B cell (primary cell): ENCODE data around the gene CEP350. TPM values are rescaled to one million over a fixed set of nuclear protein-coding genes. Genes with fewer than 3 reads are reported as not detected.

Experiments
- ATAC-seq: fragments of 200-7000 bp; cut with Tn5 transposase; one replicate; pipeline ENCODE4 v1.10.0; 2021; ENCODE audit warnings: low read depth, mild to moderate bottlenecking, moderate number of reproducible peaks, moderate library complexity
- CTCF ChIA-PET: fragments of 350-600 bp; sonication (Branson Sonifier 250); formaldehyde crosslinking; loops from one replicate; lab custom pipeline; 2021; ENCODE audit warnings: antibody characterized with exemption, inconsistent platforms; lab: Charles Lee
- POLR2A ChIA-PET: fragments of 350-600 bp; sonication (Branson Sonifier 250); formaldehyde crosslinking; loops from one replicate; lab custom pipeline; 2021; ENCODE audit warnings: antibody characterized with exemption; lab: Charles Lee
- DNase-seq: peaks from one replicate; pipeline ENCODE4 v3.0.0; 2013
- H2AFZ ChIP-seq: 2 replicates; pipeline ENCODE4 v1.6.1; 2012; ENCODE audit warnings: mild to moderate bottlenecking, low read depth, low read length; ENCODE audit not compliant: insufficient read depth, poor library complexity, severe bottlenecking
- H3K27ac ChIP-seq, 2 donors: 1 replicate in 1 of 2; 2 replicates in 1 of 2; pipeline ENCODE4 v1.5.1; 2012 to 2013; ENCODE audit warnings: low read length in 2 of 2, mild to moderate bottlenecking in 2 of 2, moderate library complexity in 1 of 2
- H3K27me3 ChIP-seq, 4 experiments: fragments of 200-600 bp in 1 of 4; sonication (generic) in 1 of 4; replicated peaks in 1 of 4; 1 replicate in 2 of 4; 2 replicates in 2 of 4; pipeline versions ENCODE4 v1.6.1 to v1.7.0; 2013 to 2016; ENCODE audit warnings: low read length in 3 of 4, mild to moderate bottlenecking in 2 of 4, mixed read lengths in 1 of 4, moderate library complexity in 1 of 4; ENCODE audit not compliant: insufficient read depth in 4 of 4, control insufficient read depth in 3 of 4; ENCODE audit errors: control extremely low read depth in 1 of 4
- H3K36me3 ChIP-seq, 2 experiments: replicated peaks in 1 of 2; 1 replicate in 1 of 2; 2 replicates in 1 of 2; pipeline versions ENCODE4 v1.6.1 to v1.7.1; 2013; ENCODE audit warnings: low read length in 1 of 2; ENCODE audit not compliant: insufficient read depth in 2 of 2, control insufficient read depth in 1 of 2; ENCODE audit errors: control extremely low read depth in 1 of 2, extremely low read depth in 1 of 2
- H3K4me1 ChIP-seq, 2 donors: fragments of 200-600 bp in 1 of 2; sonication (generic) in 1 of 2; 1 replicate in 1 of 2; 2 replicates in 1 of 2; pipeline versions ENCODE4 v1.5.1 to v1.6.1; 2013 to 2017; ENCODE audit warnings: low read length in 2 of 2; ENCODE audit not compliant: control insufficient read depth in 2 of 2, insufficient read depth in 2 of 2
- H3K4me2 ChIP-seq: replicated peaks from 2 replicates; pipeline ENCODE3; 2012; ENCODE audit warnings: mild to moderate bottlenecking, low read depth, low read length; ENCODE audit not compliant: poor library complexity, severe bottlenecking
- H3K4me3 ChIP-seq, 5 experiments: fragments of 200-600 bp in 1 of 5; sonication (generic) in 1 of 5; 1 replicate in 3 of 5; 2 replicates in 2 of 5; pipeline versions ENCODE4 v1.5.1 to v1.7.0; 2011 to 2016; ENCODE audit warnings: low read length in 4 of 5, mild to moderate bottlenecking in 4 of 5, low read depth in 2 of 5, control low read depth in 1 of 5, moderate library complexity in 1 of 5; ENCODE audit not compliant: insufficient read depth in 1 of 5; ENCODE audit errors: control extremely low read depth in 1 of 5, extremely low read depth in 1 of 5
- H3K79me2 ChIP-seq: fragments of 200-600 bp; sonication (generic); one replicate; pipeline ENCODE4 v1.6.0; 2016; ENCODE audit warnings: low read length; ENCODE audit not compliant: control insufficient read depth, insufficient read depth
- H3K9ac ChIP-seq: fragments of 200-600 bp; sonication (generic); 2 replicates; pipeline ENCODE4 v1.6.1; 2017; ENCODE audit warnings: mild to moderate bottlenecking, low read length, moderate library complexity
- H3K9me3 ChIP-seq, 3 donors: one replicate each; pipeline versions ENCODE4 v1.6.1 to v1.7.1; 2013; ENCODE audit warnings: low read length in 2 of 3; ENCODE audit not compliant: control insufficient read depth in 2 of 3, insufficient read depth in 1 of 3; ENCODE audit errors: control extremely low read depth in 1 of 3
- H4K20me1 ChIP-seq: 2 replicates; pipeline ENCODE4 v1.6.0; 2012; ENCODE audit warnings: mild to moderate bottlenecking, low read length; ENCODE audit not compliant: insufficient read depth, control insufficient read depth, poor library complexity, severe bottlenecking
- H3K27ac Mint-ChIP-seq: one replicate; pipeline ENCODE4 v1.8.0; 2021; ENCODE audit warnings: mixed read lengths
- H3K27me3 Mint-ChIP-seq: one replicate; pipeline ENCODE4 v1.8.0; 2021; ENCODE audit warnings: mixed read lengths
- H3K4me1 Mint-ChIP-seq: one replicate; pipeline ENCODE4 v1.8.0; 2021; ENCODE audit warnings: mixed read lengths
- H3K4me3 Mint-ChIP-seq: one replicate; pipeline ENCODE4 v1.8.0; 2021; ENCODE audit warnings: mixed read lengths
- H3K9me3 Mint-ChIP-seq: one replicate; pipeline ENCODE4 v1.8.0; 2022; ENCODE audit warnings: mixed read lengths; ENCODE audit not compliant: insufficient read depth
- EZH2 ChIP-seq: IDR thresholded peaks from 2 replicates; pipeline ENCODE4 v1.6.1; 2012; ENCODE audit warnings: borderline replicate concordance, low read depth, mild to moderate bottlenecking, moderate library complexity, low read length; ENCODE audit not compliant: insufficient read depth, poor library complexity, severe bottlenecking
- WGBS: methylation state at CpG from one replicate; pipeline ENCODE4 v1.1.5; 2013; ENCODE audit warnings: missing lambda C conversion rate; ENCODE audit not compliant: insufficient coverage; 5-methylcytosine and 5-hydroxymethylcytosine counted together
- intact Hi-C: fragments of 100-400 bp; cut with micrococcal nuclease; formaldehyde crosslinking; loops from one replicate; pipeline ENCODE4 v1.10.0; 2022
- polyA plus RNA-seq: library from polyadenylated mRNA; depleted of rRNA; stranded (reverse); fragments of >200 nt; gene quantifications from 2 replicates; pipeline ENCODE4 v1.2.3, GENCODE V29; 2012
- total RNA-seq, 2 donors: library from RNA; stranded (reverse); fragments of 120-200 nt in 1 of 2; gene quantifications; 1 replicate in 1 of 2; 2 replicates in 1 of 2; pipeline versions ENCODE4 v1.2.3 to v1.2.4, GENCODE V29; 2013 to 2022
- TF ChIP-seq, protein P1 (sequence below): fragments of 200-600 bp; IDR thresholded peaks from one replicate; pipeline ENCODE4 v1.8.0; 2022; ENCODE audit warnings: antibody characterized with exemption, mild to moderate bottlenecking

CEP350 gene
- total and polyA plus RNA-seq, 2 donors (not counting 1 experiment from before 2014, with no cell fraction given): 7.4 to 92.3 TPM

DNA sequence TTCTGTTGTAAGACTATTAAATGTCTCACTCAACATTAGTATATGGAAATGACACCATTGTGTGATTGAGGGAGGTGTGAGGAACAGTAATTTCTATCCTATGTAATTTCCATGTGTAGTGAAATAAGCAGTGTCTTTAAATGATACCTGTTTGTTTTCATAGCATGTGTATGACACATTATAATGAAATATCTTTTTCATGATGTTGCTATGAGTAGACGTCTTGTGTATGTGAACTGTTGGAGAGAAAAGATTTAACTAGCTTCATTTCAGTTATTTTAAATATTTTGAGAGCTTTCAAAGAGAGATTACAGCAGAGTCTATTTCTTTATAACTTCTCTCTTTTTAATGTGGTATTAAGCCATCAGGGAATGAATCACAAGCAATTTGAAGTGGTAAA is 128.6 kb downstream of the CEP350 start:
- Histone ChIP-seq H3K4me3 (no peak overlapping the region), H3K27ac (no peak overlapping the region), H3K36me3 (peaks cover 12 to 53% of the 10 kb centered on the region in 2 experiments), H3K4me1 (no peaks in the 10 kb centered on the region), H3K9me3 (no peaks in the 10 kb centered on the region), H3K27me3 (no peaks in the 10 kb centered on the region), H3K79me2 (no peaks in the 10 kb centered on the region), H3K4me2 (no peak overlapping the region), H4K20me1 (no peaks in the 10 kb centered on the region), H2AFZ (no peak overlapping the region), H3K9ac (no peak overlapping the region)
- no peaks in the 10 kb centered on the region for H3K4me1 Mint-ChIP-seq
- intact Hi-C loops: no loop called here
- POLR2A ChIA-PET: no interaction called here
- TF ChIP-seq, protein P1, sequence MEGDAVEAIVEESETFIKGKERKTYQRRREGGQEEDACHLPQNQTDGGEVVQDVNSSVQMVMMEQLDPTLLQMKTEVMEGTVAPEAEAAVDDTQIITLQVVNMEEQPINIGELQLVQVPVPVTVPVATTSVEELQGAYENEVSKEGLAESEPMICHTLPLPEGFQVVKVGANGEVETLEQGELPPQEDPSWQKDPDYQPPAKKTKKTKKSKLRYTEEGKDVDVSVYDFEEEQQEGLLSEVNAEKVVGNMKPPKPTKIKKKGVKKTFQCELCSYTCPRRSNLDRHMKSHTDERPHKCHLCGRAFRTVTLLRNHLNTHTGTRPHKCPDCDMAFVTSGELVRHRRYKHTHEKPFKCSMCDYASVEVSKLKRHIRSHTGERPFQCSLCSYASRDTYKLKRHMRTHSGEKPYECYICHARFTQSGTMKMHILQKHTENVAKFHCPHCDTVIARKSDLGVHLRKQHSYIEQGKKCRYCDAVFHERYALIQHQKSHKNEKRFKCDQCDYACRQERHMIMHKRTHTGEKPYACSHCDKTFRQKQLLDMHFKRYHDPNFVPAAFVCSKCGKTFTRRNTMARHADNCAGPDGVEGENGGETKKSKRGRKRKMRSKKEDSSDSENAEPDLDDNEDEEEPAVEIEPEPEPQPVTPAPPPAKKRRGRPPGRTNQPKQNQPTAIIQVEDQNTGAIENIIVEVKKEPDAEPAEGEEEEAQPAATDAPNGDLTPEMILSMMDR: no peak
- no peak for TF ChIP-seq EZH2
- no peak for ATAC-seq
- DNase-seq: no peak
- WGBS: no CpG with 5 or more reads among the region's 1 CpG
- no peaks in the 10 kb centered on the region for H3K9me3 Mint-ChIP-seq
- H3K27ac Mint-ChIP-seq: no peak overlapping the region
- CTCF ChIA-PET: interaction anchor here (1.3 kb wide), 1 partner anchor 96 kb away, joined by 9 read pairs; no protein-coding TSS in a partner anchor
- no peak overlapping the region for H3K4me3 Mint-ChIP-seq
- no peaks in the 10 kb centered on the region for H3K27me3 Mint-ChIP-seq

DNA sequence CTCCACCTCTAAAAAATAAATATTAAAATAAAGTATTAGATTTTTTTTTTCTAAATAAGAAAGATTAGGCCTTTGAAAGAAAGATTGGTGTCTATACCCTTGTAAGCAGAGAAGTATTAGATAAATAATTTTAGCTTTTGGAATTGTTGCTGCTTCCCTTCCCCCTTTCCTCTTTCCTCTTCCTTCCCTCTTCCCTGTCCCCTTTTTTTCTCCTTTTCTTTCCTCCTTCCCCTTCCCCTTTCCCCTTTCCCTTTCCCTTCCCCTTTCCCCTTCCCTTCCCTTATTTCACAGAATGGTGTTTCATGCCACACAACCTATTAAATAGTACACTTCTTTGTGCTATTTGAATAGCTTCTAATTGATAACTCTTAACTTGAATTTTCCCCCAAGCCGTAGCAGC is 130.3 kb downstream of the CEP350 start:
- H3K4me2 ChIP-seq: no peak overlapping the region
- H2AFZ ChIP-seq: no peak overlapping the region
- peaks cover 10 to 53% of the 10 kb centered on the region in 2 experiments for H3K36me3 ChIP-seq
- H3K27me3 Mint-ChIP-seq: no peaks in the 10 kb centered on the region
- WGBS: 100% methylated on average over 1 of the region's 1 CpG
- no peak overlapping the region for H3K4me3 Mint-ChIP-seq
- CTCF ChIA-PET: no interaction called here
- no peak overlapping the region for H3K27ac ChIP-seq
- H3K9ac ChIP-seq: no peak overlapping the region
- no peaks in the 10 kb centered on the region for H3K27me3 ChIP-seq
- H3K27ac Mint-ChIP-seq: no peak overlapping the region
- TF ChIP-seq EZH2: no peak
- TF ChIP-seq, protein P1: no peak
- H3K4me1 Mint-ChIP-seq: no peaks in the 10 kb centered on the region
- H3K4me1 ChIP-seq: no peaks in the 10 kb centered on the region
- intact Hi-C loops: no loop called here
- H3K9me3 Mint-ChIP-seq: no peaks in the 10 kb centered on the region
- no peaks in the 10 kb centered on the region for H3K9me3 ChIP-seq
- DNase-seq: no peak
- POLR2A ChIA-PET: no interaction called here
- no peaks in the 10 kb centered on the region for H4K20me1 ChIP-seq
- no peak overlapping the region for H3K4me3 ChIP-seq
- ATAC-seq: no peak
- H3K79me2 ChIP-seq: no peaks in the 10 kb centered on the region
